Prostate gland (tissue), 2 donors: ENCODE results near the gene ATP6V1F. TPM values are rescaled to one million over a fixed set of nuclear protein-coding genes. Genes with fewer than 3 reads are reported as not detected.

Experiments
- DNase-seq: peaks from one replicate; pipeline ENCODE4 v3.0.0-alpha.2; 2019; ENCODE audit warnings: low spot score
- H3K27ac ChIP-seq, 2 donors: fragments of 200-600 bp; sonication (generic); 2 replicates each; pipeline ENCODE4 v1.5.1; 2017 to 2019
- H3K27me3 ChIP-seq: fragments of 200-600 bp; sonication (generic); replicated peaks from 2 replicates; pipeline ENCODE4 v1.5.1; 2019; ENCODE audit not compliant: insufficient read depth
- H3K36me3 ChIP-seq, 2 donors: fragments of 200-600 bp; sonication (generic); 1 replicate in 1 of 2; 2 replicates in 1 of 2; pipeline versions ENCODE4 v1.5.1 to v1.8.1; 2017 to 2019
- H3K4me1 ChIP-seq: fragments of 200-600 bp; sonication (generic); replicated peaks from 2 replicates; pipeline ENCODE4 v1.5.1; 2019
- H3K4me3 ChIP-seq, 2 donors: fragments of 200-600 bp; sonication (generic); 2 replicates each; pipeline ENCODE4 v1.5.1; 2017 to 2019
- H3K9me3 ChIP-seq: fragments of 200-600 bp; sonication (generic); 2 replicates; pipeline ENCODE4 v1.5.1; 2017
- CTCF ChIP-seq, 4 experiments: fragments of 200-600 bp in 2 of 4; fragments of 450-650 bp in 2 of 4; sonication (generic) in 2 of 4; IDR thresholded peaks; 1 replicate in 3 of 4; 2 replicates in 1 of 4; pipeline ENCODE4 v1.5.1; 2016 to 2019; ENCODE audit warnings: antibody characterized with exemption in 4 of 4, mild to moderate bottlenecking in 2 of 4, moderate library complexity in 2 of 4
- POLR2A ChIP-seq: fragments of 450-650 bp; IDR thresholded peaks from one replicate; pipeline ENCODE4 v1.6.1; 2016; ENCODE audit warnings: antibody characterized with exemption, mild to moderate bottlenecking
- POLR2AphosphoS5 ChIP-seq: sonication (generic); formaldehyde crosslinking; IDR thresholded peaks from one replicate; pipeline ENCODE4 v1.6.1; 2017; ENCODE audit warnings: antibody characterized with exemption
- WGBS: methylation state at CpG from one replicate; pipeline ENCODE4 v1.1.5; 2018; 5-methylcytosine and 5-hydroxymethylcytosine counted together
- intact Hi-C: fragments of 100-400 bp; cut with DNase I; formaldehyde crosslinking; loops from one replicate; pipeline ENCODE4 v1.14.2; 2022
- total RNA-seq, 2 donors: library from RNA; depleted of rRNA; stranded (reverse); fragments of >200 nt; gene quantifications; one replicate each; pipeline ENCODE4 v1.1.0, GENCODE V29; 2016

The ATP6V1F gene
- total RNA-seq, 2 donors from 2014 or later = 116 to 118 TPM

DNA sequence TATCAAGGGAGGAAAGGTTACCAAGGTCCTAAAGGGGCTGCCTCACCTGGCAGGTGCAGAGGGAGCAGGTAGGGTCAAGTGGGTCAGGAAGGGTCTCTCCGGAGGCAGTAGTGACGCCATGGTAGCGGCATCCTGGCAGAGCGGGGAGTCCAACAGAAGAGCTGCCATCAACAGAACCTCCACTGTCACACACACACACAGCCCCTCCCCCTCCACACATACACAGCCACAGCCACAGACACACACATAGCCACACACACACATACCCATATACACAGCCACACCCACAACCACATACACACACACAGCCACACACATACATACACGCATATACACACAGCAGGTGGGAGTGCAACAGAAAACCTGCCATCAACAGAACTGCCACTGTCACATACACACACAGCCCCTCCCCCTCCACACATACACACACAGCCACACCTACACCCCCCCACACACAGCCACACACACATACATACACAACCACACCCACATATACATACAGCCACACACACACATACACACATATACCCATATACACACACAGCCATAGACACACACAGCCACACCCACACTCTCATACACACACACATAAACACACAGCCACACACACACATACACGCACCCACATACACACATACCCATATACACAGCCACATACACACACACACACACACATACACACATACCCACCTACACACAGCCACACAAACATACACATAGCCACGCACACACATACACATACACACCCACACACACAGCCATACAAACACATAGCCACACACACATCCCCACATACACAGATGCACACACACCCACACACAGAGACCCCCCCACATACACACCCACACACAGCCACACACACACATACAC, 24.7 kb downstream of the ATP6V1F start:
- Histone ChIP-seq H3K27me3 (no peaks in the 10 kb centered on the region), H3K4me1 (no peaks in the 10 kb centered on the region), H3K4me3 (no peak overlapping the region), H3K36me3 (no peaks in the 10 kb centered on the region), H3K9me3 (no peaks in the 10 kb centered on the region), H3K27ac (no peak overlapping the region)
- DNase-seq = no peak
- TF ChIP-seq CTCF (IDR thresholded peaks at IDR 0.05) (no peak), POLR2AphosphoS5 (no peak), POLR2A (no peak)
- 87% methylated on average over 7 of the region's 7 CpGs for WGBS
- intact Hi-C loops = no loop called here

- no peaks in the 10 kb centered on the region for H3K27me3 ChIP-seq
- no peak overlapping the region for H3K27ac ChIP-seq
- WGBS = 78% methylated on average over 7 of the region's 7 CpGs
- TF ChIP-seq CTCF (IDR thresholded peaks at IDR 0.05) = no peak
- no peak for TF ChIP-seq POLR2A
- TF ChIP-seq POLR2AphosphoS5 = no peak
- no peaks in the 10 kb centered on the region for H3K36me3 ChIP-seq
- H3K4me1 ChIP-seq = no peaks in the 10 kb centered on the region
- H3K9me3 ChIP-seq = no peaks in the 10 kb centered on the region
- H3K4me3 ChIP-seq = no peak overlapping the region
- no peak for DNase-seq
- intact Hi-C loops = no loop called here
Observed at GRCh38 chr7:128888039-128888755, 25.5 kb downstream of the ATP6V1F start.

DNA sequence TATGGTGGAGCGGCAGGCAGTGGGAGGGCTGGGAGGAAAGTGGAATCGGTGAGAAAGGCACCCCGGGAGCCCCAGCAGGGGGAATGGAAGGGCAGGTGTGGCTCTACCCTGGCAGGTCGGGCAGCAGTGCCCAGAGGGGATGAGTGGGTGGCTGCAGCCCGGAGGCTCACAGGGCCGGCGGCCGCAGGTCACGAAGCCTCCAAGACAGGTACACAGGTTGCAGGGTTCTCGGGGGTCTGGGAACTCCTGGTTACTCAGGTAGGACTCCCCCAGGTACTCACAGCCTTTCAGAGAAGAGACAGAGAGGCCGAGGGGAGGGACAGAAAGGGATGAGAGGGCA, 26.1 kb downstream of the ATP6V1F start:
- no peaks in the 10 kb centered on the region for H3K36me3 ChIP-seq
- H3K27ac ChIP-seq = no peak overlapping the region
- no peak for TF ChIP-seq POLR2A
- no peak for TF ChIP-seq POLR2AphosphoS5
- no peak for TF ChIP-seq CTCF (IDR thresholded peaks at IDR 0.05)
- 76% methylated on average over 11 of the region's 11 CpGs for WGBS
- H3K9me3 ChIP-seq = no peaks in the 10 kb centered on the region
- no peaks in the 10 kb centered on the region for H3K27me3 ChIP-seq
- DNase-seq = no peak
- intact Hi-C loops = no loop called here
- no peaks in the 10 kb centered on the region for H3K4me1 ChIP-seq
- H3K4me3 ChIP-seq = no peak overlapping the region

DNA sequence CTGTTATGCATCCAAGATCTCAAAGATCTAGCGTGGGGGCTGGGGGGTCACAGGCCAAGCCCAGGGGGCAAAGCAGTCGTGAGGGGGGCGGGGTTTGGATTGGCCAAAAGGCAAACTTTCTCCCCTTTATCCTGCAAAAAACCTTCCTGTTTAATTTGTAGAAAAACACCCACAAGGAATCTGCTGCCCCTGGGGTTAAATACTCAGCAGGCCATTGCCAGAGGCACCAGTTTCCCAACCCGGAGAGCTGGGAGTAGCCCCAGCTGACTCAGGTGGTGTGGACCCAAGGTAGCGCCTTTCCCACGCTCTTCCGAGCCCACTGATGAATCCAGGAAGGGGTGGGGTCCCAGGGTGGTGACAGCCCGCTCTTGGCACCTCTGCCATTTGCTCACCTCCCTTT, 26.5 kb downstream of the ATP6V1F start:
- intact Hi-C loops = no loop called here
- 69% methylated on average over 8 of the region's 8 CpGs for WGBS
- H3K9me3 ChIP-seq = no peaks in the 10 kb centered on the region

More for the DNA sequence above, 26.5 kb downstream of the ATP6V1F start:
- TF ChIP-seq CTCF (IDR thresholded peaks at IDR 0.05) (no peak), POLR2AphosphoS5 (no peak), POLR2A (no peak)
- DNase-seq = no peak
- H3K4me1 ChIP-seq = no peaks in the 10 kb centered on the region
- no peaks in the 10 kb centered on the region for H3K27me3 ChIP-seq
- H3K4me3 ChIP-seq = no peak overlapping the region
- no peak overlapping the region for H3K27ac ChIP-seq
- no peaks in the 10 kb centered on the region for H3K36me3 ChIP-seq
